Small intestine (tissue), 7 donors: ENCODE data around the gene CCDC97. TPM values are rescaled to one million over a fixed set of nuclear protein-coding genes. Genes with fewer than 3 reads are reported as not detected.
A peak's percentile ranks its signal among the peaks of the same experiment; 100 is the strongest.
"Not testable (repeated sequence)": the region's sequence is repeated elsewhere in the genome, so short reads cannot be mapped to it uniquely, and the experiment has no call there.

Experiments used
- DNase-seq, 2 donors: peaks; one replicate each; pipeline versions ENCODE4 v3.0.0 to v3.0.0-alpha.2; 2013
- FAIRE-seq: peaks from 2 replicates; lab custom pipeline; 2012; peaks lifted over from hg19 to GRCh38; lab: Jason Lieb, UNC
- H3K27ac ChIP-seq, 3 donors: one replicate each; pipeline ENCODE4 v1.5.1; 2013; ENCODE audit warnings: low read length in 2 of 3, mild to moderate bottlenecking in 2 of 3, control low read depth in 1 of 3, inconsistent platforms in 1 of 3, low read depth in 1 of 3, moderate library complexity in 1 of 3
- H3K27me3 ChIP-seq, 3 donors: one replicate each; pipeline ENCODE4 v1.6.1; 2013; ENCODE audit warnings: low read length in 3 of 3, inconsistent platforms in 1 of 3; ENCODE audit not compliant: control insufficient read depth in 3 of 3, insufficient read depth in 3 of 3
- H3K36me3 ChIP-seq, 3 donors: one replicate each; pipeline ENCODE4 v1.6.1; 2013; ENCODE audit warnings: low read length in 3 of 3, inconsistent platforms in 1 of 3, low read depth in 1 of 3, mild to moderate bottlenecking in 1 of 3, moderate library complexity in 1 of 3; ENCODE audit not compliant: control insufficient read depth in 3 of 3, insufficient read depth in 2 of 3
- H3K4me1 ChIP-seq, 3 donors: one replicate each; pipeline ENCODE4 v1.6.1; 2013; ENCODE audit warnings: low read length in 2 of 3, inconsistent platforms in 1 of 3, low read depth in 1 of 3, mild to moderate bottlenecking in 1 of 3, moderate library complexity in 1 of 3; ENCODE audit not compliant: control insufficient read depth in 3 of 3, insufficient read depth in 2 of 3
- H3K4me3 ChIP-seq, 3 donors: one replicate each; pipeline ENCODE4 v1.5.1; 2013; ENCODE audit warnings: low read length in 3 of 3, control low read depth in 1 of 3, inconsistent platforms in 1 of 3, low read depth in 1 of 3, mild to moderate bottlenecking in 1 of 3, moderate library complexity in 1 of 3
- H3K9me3 ChIP-seq, 2 donors: one replicate each; pipeline ENCODE4 v1.6.1; 2013; ENCODE audit warnings: low read depth in 1 of 2, low read length in 1 of 2; ENCODE audit not compliant: control insufficient read depth in 2 of 2, insufficient read depth in 1 of 2
- WGBS, 3 donors: extraction: QIAGEN DNeasy Blood & Tissue Kit; methylation state at CpG; one replicate each; pipeline ENCODE4 v1.1.7; 2013; 5-methylcytosine and 5-hydroxymethylcytosine counted together
- polyA plus RNA-seq, 4 donors: library from polyadenylated mRNA; stranded (reverse) in 3 of 4; unstranded in 1 of 4; fragments of 200-250 nt in 3 of 4; fragments of 120-200 nt in 1 of 4; gene quantifications; one replicate each; pipeline versions ENCODE4 v1.2.1 to v1.2.3, GENCODE V29; 2013
- donor health status: healthy with polysubstance abuse.
- donor health status: control.
- donor health status: control.
- donor health status: Bipolar disorder and iron deficiency.
- donor health status: healthy.

Gene CCDC97
- polyA plus RNA-seq, 4 donors: 11.1 to 26.1 (median 14.8) TPM

DNA sequence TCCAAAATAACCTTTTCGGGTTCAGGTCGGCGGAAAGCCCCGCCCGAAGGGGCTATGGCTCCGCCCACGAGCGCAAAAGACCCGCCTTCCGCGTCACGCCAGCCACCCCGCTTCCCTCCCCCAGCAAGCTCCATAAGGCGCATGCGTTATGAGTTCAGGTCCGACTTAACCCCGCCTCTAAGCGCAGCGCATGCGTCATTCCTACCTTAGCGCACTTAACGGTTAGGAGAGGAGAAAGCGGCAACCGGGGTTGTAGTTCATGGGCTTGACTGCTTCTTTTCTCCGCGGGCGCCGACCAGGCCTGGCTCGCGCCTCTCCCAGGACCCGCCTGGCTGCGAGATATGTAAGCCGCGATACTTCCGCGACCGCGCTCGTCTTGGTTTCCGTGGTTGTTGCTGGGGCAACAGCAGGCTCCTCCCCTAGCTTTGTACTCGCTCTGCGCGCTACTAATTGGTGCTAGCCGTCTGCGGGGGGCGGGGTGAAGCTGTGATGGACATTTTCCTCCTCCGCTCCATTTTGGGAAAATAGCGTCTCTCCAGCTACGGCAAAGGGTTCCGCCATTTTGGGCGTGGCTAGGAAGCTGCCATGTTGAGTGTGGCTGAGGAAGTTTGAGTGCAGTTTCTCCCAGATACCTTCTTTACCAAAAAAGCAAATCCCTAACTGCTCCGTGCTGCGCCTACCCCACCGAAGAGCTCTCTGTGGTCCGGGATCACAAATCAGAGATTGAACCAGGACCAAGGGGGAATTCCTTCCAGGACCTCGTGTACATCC lies 54.0 kb downstream of the CCDC97 start, which contains the start of gene B9D2:
TSS of gene B9D2 (minus strand) at position 397 of the 771 bp plus-strand sequence. CDS start 630 bp downstream, outside the sequence.
- peak within 1 kb of the TSS; percentile 84 to 98 (median 97) for H3K27ac ChIP-seq
- peak within 1 kb of the TSS; percentile 47 to 77 (median 69) for H3K4me3 ChIP-seq
- H3K9me3 ChIP-seq: no peaks in the 10 kb centered on the region
- DNase-seq (peak; percentile 99), FAIRE-seq (no peak)
- peaks cover 4 to 29% (median 6%) of the 10 kb centered on the region in 3 donors for H3K4me1 ChIP-seq
- H3K36me3 ChIP-seq: peaks cover 0 to 6% (median 0%) of the 10 kb centered on the region in 3 donors
- H3K27me3 ChIP-seq: no peaks in the 10 kb centered on the region
- 0 to 1% (median 0%) methylated on average over 51 to 56 of the region's 56 CpGs for WGBS, 3 donors

DNA sequence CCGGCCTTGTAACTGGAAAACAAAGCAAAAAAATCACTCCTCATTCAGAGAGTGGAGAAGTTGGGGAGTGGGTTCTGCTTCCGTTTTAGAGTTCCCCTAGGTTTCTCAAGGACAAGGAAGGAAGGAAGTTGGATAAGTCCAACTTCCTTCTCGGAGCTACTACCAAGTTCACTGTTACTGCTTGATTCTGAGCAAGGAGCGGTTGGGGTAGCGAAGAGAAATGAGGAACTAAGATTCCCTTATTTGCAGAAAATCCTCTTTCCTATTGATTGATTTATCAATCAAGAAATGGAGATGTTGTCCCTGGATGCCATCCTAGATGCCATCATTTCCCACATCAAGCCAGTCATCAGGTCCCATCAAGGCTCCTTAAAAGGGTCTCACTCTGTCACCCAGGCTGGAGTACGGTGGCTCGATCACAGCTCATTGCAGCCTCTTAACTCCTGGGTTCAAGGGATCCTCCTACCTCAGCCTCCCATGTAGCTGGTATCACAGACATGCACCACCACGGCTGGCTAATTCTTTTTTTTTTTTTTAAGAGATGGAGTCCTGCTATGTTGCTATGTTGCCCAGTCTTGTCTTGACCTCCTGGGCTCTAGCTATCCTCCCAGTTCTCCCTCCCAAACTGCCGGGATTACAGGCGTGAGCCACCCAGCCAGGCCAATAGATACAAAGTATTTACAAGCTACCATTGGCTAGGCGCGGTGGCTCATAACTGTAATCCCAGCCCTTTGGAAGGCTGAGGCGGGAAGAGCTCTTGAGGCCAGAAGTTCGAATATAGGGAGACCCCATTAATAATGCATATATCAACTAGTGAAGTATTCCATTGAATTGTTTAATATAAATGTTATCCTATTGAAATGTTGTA lies 54.8 kb downstream of the CCDC97 start:
- WGBS, 3 donors: 73 to 76% (median 75%) methylated on average over 14 of the region's 14 CpGs
- Histone ChIP-seq H3K9me3 (no peaks in the 10 kb centered on the region), H3K36me3 (peaks cover 0 to 10% (median 0%) of the 10 kb centered on the region in 3 donors), H3K4me3 (peak overlapping the region; percentile 39 to 77 (median 54)), H3K27me3 (no peaks in the 10 kb centered on the region), H3K4me1 (peaks cover 4 to 29% (median 6%) of the 10 kb centered on the region in 3 donors), H3K27ac (peak overlapping the region; percentile 84 to 98 (median 97))
- DNase-seq (no peak), FAIRE-seq (no peak)

DNA sequence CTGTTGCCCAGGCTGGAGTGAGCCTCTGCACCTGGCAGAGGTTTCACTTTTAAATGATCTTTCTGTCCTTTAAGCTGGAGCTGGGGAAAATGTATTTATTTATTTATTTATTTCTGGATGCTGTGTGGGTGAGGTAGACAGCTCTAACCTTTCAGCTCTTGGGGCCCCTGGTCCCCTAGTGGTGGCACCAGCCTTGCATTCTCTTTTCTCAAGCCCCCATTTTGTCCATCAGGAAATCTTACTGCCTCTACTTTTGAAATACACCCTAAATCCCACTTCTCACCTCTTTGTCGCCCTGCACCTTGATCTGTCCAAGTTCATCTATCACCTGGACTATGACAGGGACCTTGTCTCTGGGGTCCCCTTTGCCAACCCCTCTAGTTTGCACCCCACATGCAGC lies 56.1 kb downstream of the CCDC97 start:
- Histone ChIP-seq H3K36me3 (peaks cover 0 to 10% (median 0%) of the 10 kb centered on the region in 3 donors), H3K9me3 (no peaks in the 10 kb centered on the region), H3K27me3 (no peaks in the 10 kb centered on the region), H3K27ac (no peak overlapping the region), H3K4me1 (peaks cover 4 to 29% (median 6%) of the 10 kb centered on the region in 3 donors), H3K4me3 (no peak overlapping the region)
- FAIRE-seq: no peak
- WGBS, 3 donors: 67 to 100% (median 96%) methylated on average over 1 of the region's 1 CpG
- DNase-seq: no peak

DNA sequence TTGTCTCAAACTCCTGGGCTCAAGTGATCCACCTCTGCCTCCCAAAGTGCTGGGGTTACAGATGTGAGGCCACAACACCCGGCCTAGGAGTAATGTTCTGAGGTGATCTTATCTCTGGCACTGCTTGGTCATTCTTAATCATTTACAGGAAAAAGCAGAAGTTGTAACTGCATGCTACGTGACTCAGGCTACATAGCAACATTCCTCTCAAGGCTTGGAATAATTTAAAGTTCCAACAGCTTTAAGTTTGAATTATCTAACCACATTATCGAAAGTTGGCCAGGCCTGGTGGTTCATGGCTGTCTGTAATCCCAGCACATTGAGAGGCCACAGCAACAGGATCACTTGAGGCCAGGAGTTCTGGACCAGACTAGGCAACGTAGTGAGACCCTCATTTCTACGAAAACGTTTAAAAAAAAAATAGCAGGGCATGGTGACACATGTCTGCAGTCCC lies 57.9 kb downstream of the CCDC97 start:
- 26 to 49% (median 33%) methylated on average over 6 of the region's 6 CpGs for WGBS, 3 donors
- Histone ChIP-seq H3K4me1 (peaks cover 3 to 22% (median 6%) of the 10 kb centered on the region in 3 donors), H3K27ac (peak overlapping the region in 2 of 3 donors; percentile 46 to 83), H3K9me3 (no peaks in the 10 kb centered on the region), H3K36me3 (peaks cover 0 to 10% (median 0%) of the 10 kb centered on the region in 3 donors), H3K27me3 (no peaks in the 10 kb centered on the region), H3K4me3 (no peak overlapping the region)
- DNase-seq (peak; percentile 53 to 67), FAIRE-seq (no peak)

DNA sequence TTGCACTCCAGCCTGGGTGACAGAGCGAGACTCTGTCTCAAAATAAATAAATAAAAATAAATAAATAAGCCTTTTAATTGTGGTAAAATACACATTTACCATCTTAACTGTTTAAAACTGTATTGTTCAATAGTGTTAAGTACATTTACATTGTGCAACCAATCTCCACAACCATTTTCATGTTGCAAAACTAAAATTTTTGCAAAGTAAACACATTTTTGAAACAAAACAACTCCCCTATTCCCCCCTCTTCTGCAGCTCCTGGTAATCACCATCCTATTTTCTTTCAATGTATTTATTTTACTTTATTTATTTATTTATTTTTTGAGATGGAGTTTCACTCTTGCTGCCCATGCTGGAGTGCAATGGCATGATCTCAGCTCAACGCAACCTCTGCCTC lies 59.8 kb downstream of the CCDC97 start:
- no peak overlapping the region for H3K4me3 ChIP-seq
- H3K9me3 ChIP-seq: no peaks in the 10 kb centered on the region
- FAIRE-seq (no peak), DNase-seq (no peak)
- H3K36me3 ChIP-seq: peaks cover 0 to 10% (median 0%) of the 10 kb centered on the region in 3 donors
- no peaks in the 10 kb centered on the region for H3K27me3 ChIP-seq
- no peak overlapping the region for H3K27ac ChIP-seq
- H3K4me1 ChIP-seq: peaks cover 2 to 13% (median 8%) of the 10 kb centered on the region in 3 donors
- WGBS, 3 donors: 96 to 100% (median 96%) methylated on average over 2 of the region's 2 CpGs

DNA sequence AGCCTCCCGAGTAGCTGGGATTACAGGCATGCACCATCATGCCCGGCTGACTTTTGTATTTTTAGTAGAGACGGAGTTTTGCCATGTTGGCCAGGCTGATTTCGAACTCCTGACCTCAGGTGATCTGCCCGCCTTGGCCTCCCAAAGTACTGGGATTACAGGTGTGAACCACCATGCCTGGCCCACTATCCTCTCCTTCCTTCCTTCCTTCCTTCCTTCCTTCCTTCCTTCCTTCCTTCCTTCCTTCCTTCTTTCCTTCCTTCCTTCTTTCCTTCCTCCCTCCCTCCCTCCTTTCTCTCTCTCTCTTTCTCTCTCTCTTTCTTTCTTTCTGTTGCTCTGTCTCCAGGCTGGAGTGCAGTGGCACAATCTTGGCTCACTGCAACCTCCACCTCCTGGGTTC lies 61.1 kb downstream of the CCDC97 start:
- not testable (repeated sequence) for DNase-seq, H3K27ac ChIP-seq, H3K4me3 ChIP-seq, H3K9me3 ChIP-seq, FAIRE-seq, H3K27me3 ChIP-seq, H3K4me1 ChIP-seq
- peaks cover 0 to 10% (median 0%) of the 10 kb centered on the region in 3 donors for H3K36me3 ChIP-seq
- 91 to 97% (median 91%) methylated on average over 5 of the region's 5 CpGs for WGBS, 3 donors

DNA sequence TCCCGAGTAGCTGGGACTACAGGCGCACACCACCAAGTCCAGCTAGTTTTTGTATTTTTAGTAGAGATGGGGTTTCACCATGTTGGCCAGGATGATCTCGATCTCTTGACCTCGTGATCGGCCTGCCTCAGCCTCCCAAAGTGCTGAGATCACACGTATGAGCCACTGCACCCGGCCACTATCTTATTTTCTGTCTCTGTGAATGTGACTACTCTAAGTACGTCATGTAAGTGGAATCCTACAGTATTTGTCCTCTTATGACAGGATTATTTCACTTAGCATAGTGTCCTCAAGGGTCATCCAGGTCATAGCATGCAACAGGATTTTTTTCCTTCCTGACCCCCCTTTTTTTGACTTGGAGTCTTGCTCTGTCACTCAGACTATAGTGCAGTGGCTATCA lies 61.6 kb downstream of the CCDC97 start:
- FAIRE-seq (no peak), DNase-seq (no peak)
- H3K9me3 ChIP-seq: no peaks in the 10 kb centered on the region
- 93 to 96% (median 93%) methylated on average over 8 of the region's 8 CpGs for WGBS, 3 donors
- no peak overlapping the region for H3K4me3 ChIP-seq
- peaks cover 0 to 10% (median 0%) of the 10 kb centered on the region in 3 donors for H3K36me3 ChIP-seq
- no peak overlapping the region for H3K27ac ChIP-seq
- H3K27me3 ChIP-seq: no peaks in the 10 kb centered on the region
- peaks cover 0 to 9% (median 8%) of the 10 kb centered on the region in 3 donors for H3K4me1 ChIP-seq

DNA sequence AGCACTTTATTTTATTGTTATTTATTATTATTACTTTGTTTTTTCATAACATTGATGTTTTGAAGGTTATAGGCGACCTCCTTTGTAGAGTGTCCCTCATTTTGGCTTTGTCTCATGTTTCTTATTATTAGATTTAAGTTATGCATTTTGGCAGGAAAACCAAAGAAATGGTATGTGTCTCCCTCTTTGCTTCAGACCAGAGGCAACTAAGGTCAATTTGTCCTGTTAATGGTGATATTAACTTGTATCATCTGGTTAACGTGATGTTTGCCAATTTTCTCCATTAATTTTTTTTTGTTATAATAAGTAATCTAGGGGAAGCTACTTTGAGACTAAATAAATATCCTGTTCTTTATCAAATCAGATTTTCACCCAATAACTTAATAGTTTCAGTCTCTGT lies 62.5 kb downstream of the CCDC97 start:
- DNase-seq (no peak), FAIRE-seq (no peak)
- Histone ChIP-seq H3K27ac (no peak overlapping the region), H3K4me3 (no peak overlapping the region), H3K9me3 (no peaks in the 10 kb centered on the region), H3K27me3 (no peaks in the 10 kb centered on the region), H3K4me1 (peaks cover 0 to 8% (median 8%) of the 10 kb centered on the region in 3 donors), H3K36me3 (peaks cover 0 to 10% (median 0%) of the 10 kb centered on the region in 3 donors)
- 72 to 78% (median 74%) methylated on average over 2 of the region's 2 CpGs for WGBS, 3 donors
